ENCODE data around the gene S100Z. TPM values are rescaled to one million over a fixed set of nuclear protein-coding genes. Genes with fewer than 3 reads are reported as not detected.

S100Z gene
- total and polyA plus RNA-seq, 10 of the 15 experiments (the other 5 are each of a cell fraction or from before 2014, with no cell fraction given) = 0.12 to 0.51 (median 0.30) TPM; not detected in 2

GRCh38 chr5:76831110-76831452, 18.7 kb upstream of the S100Z start (continued):
- TF ChIP-seq NFIC (IDR thresholded peaks at IDR 0.05; ENCODE audit: low read depth, low read length) (peak; percentile 78), SUPT20H (IDR thresholded peaks at IDR 0.05; ENCODE audit: borderline replicate concordance, control insufficient read depth, low read depth, low read length) (no peak), SMC3 (IDR thresholded peaks at IDR 0.05; ENCODE audit: borderline replicate concordance, low read length) (no peak)

- Histone ChIP-seq H3K36me3 (ENCODE audit: control insufficient read depth in 2 of 2, insufficient read depth in 2 of 2, low read length in 1 of 2) (no peaks in the 10 kb centered on the region), H2AFZ (ENCODE audit: control insufficient read depth, low read depth, low read length) (no peak overlapping the region), H3K9me3 (replicated peaks; ENCODE audit: control insufficient read depth, insufficient read depth, low read length) (no peaks in the 10 kb centered on the region), H3K27ac (ENCODE audit: control insufficient read depth, insufficient read depth) (no peak overlapping the region), H3K4me2 (ENCODE audit: control insufficient read depth, insufficient read depth) (no peak overlapping the region), H4K20me1 (ENCODE audit: control insufficient read depth, insufficient read depth) (no peaks in the 10 kb centered on the region), H3K27me3 (replicated peaks in 1 of 2; ENCODE audit: control insufficient read depth in 2 of 2, insufficient read depth in 2 of 2, low read length in 1 of 2) (no peaks in the 10 kb centered on the region), H3K79me2 (ENCODE audit: control insufficient read depth, insufficient read depth, low read length) (no peaks in the 10 kb centered on the region), H3K4me3 (no peak overlapping the region), H3K9ac (ENCODE audit: control insufficient read depth, insufficient read depth, low read length) (no peak overlapping the region), H3K4me1 (ENCODE audit: control insufficient read depth, insufficient read depth, low read length) (no peaks in the 10 kb centered on the region)
- ChIA-PET RAD21 (ENCODE audit: unreplicated experiment) (no interaction called here), SMC1A (ENCODE audit: uncharacterized antibody, unreplicated experiment) (no interaction called here), POLR2A (no interaction called here), CTCF (interaction anchor here (0.6 kb wide), 2 partner anchors 24 to 681 kb away, joined by 3 read pairs; no protein-coding TSS in a partner anchor)
- intact Hi-C loops (cut with micrococcal nuclease; ENCODE audit: unreplicated experiment) (no loop called here), in situ Hi-C loops (cut with MboI) (no loop called here)
- ATAC-seq (no peak), DNase-seq (ENCODE audit: low read depth, low spot score) (no peak), FAIRE-seq (no peak)
- no peak for TF ChIP-seq TCF7 (IDR thresholded peaks at IDR 0.05; ENCODE audit: borderline replicate concordance)
- TF ChIP-seq NFYA (IDR thresholded peaks at IDR 0.05; ENCODE audit: borderline replicate concordance, low read depth, low read length) = no peak
- no peak for TF ChIP-seq YY1 (IDR thresholded peaks at IDR 0.05; ENCODE audit: low read depth, low read length)
- no peak for TF ChIP-seq EGR1 (IDR thresholded peaks at IDR 0.05; ENCODE audit: borderline replicate concordance in 1 of 2, low read depth in 2 of 2, low read length in 2 of 2)
- no peak for TF ChIP-seq ASH2L (IDR thresholded peaks at IDR 0.05; ENCODE audit: borderline replicate concordance, low read depth)
- no peak for TF ChIP-seq RAD51 (IDR thresholded peaks at IDR 0.05)
- no peak for TF ChIP-seq SMAD5 (IDR thresholded peaks at IDR 0.05; ENCODE audit: low read depth)
- no peak for TF ChIP-seq ZNF384 (IDR thresholded peaks at IDR 0.05; ENCODE audit: borderline replicate concordance, low read depth, low read length)
- TF ChIP-seq IRF3 (IDR thresholded peaks at IDR 0.05) = no peak
- TF ChIP-seq USF2 (IDR thresholded peaks at IDR 0.05; ENCODE audit: borderline replicate concordance, low read depth, low read length) = no peak
- no peak for TF ChIP-seq SREBF2 (IDR thresholded peaks at IDR 0.05; ENCODE audit: low read length)
- TF ChIP-seq RUNX3 (IDR thresholded peaks at IDR 0.05; ENCODE audit: low read length) = no peak
- TF ChIP-seq SMC3 (IDR thresholded peaks at IDR 0.05; ENCODE audit: borderline replicate concordance, low read length) = no peak
- no peak for TF ChIP-seq CHD2 (IDR thresholded peaks at IDR 0.05; ENCODE audit: borderline replicate concordance, low read depth, low read length)
- TF ChIP-seq ZNF622 (IDR thresholded peaks at IDR 0.05) = no peak
- no peak for TF ChIP-seq HDGF (IDR thresholded peaks at IDR 0.05)
- TF ChIP-seq JUND (IDR thresholded peaks at IDR 0.05; ENCODE audit: low read depth, low read length) = no peak
- no peak for TF ChIP-seq NR2C2 (IDR thresholded peaks at IDR 0.05; ENCODE audit: borderline replicate concordance, control insufficient read depth, insufficient read length, low read depth)
- no peak for TF ChIP-seq MYC (IDR thresholded peaks at IDR 0.05; ENCODE audit: insufficient read depth, insufficient read length, insufficient replicate concordance, low read length, severe bottlenecking)
- WGBS (ENCODE audit: insufficient coverage, insufficient replicate concordance, low lambda C conversion rate, missing lambda C conversion rate) = 47% methylated on average over 2 of the region's 2 CpGs
- no TSS peak for BruUV-seq (replicated peaks)
These were observed 13.6 kb upstream of the S100Z start for GRCh38 chr5:76836181-76836580.
